ENCODE measurements around the gene CKMT1A. TPM values are rescaled to one million over a fixed set of nuclear protein-coding genes. Genes with fewer than 3 reads are reported as not detected.

Gene CKMT1A
- total RNA-seq (2022; extraction: Qiagen RNA extraction; ENCODE audit: low read depth) = 1.8 to 4.5 TPM (median 2.3 TPM) in 5 replicates

DNA sequence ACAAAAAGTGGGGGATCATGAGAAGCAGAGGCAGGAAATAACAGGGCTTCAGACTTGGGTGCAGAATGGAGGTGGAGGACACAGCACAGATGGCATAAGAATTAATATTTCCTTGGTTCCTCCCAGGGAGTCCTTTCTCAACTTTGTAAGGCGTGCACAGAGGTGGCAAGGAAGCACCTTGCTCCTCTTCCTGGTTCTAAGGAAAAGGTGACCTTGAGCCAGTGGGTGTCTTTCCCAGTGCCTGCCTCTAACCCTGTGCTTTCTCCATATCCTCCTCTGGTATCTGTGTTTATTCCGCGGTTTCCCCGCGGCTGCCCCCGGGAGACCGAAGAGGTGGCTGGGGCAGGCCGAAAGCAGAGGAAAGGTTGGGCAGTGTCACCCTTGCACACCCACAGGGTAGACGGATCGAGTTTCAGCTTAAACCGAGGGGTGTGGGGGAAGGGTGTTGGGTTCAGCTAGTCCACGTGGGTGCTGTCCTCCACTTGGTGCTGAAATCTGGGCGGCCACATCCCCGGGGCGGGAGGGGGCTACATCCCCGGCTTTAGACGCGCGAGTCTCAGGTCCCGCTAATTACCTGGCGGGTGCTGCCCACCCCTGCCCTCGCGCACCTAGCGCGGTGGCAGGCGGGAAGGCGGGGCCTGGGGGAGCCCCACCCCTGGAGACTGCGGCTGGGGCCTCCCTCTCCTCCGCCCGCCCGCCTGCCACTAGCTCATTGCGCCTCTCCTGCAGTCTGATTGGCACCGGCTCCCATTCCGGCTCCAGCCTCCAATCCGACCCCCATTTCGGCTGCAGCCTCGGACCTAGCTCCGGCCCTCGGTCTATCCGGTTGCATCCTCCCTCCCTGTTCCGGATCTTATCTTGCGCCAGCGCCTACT lies at the start of gene CKMT1A:
CKMT1A (plus strand) TSS at position 712 of the 875 bp plus-strand sequence. CDS start 192 bp downstream, outside the sequence.

DNA sequence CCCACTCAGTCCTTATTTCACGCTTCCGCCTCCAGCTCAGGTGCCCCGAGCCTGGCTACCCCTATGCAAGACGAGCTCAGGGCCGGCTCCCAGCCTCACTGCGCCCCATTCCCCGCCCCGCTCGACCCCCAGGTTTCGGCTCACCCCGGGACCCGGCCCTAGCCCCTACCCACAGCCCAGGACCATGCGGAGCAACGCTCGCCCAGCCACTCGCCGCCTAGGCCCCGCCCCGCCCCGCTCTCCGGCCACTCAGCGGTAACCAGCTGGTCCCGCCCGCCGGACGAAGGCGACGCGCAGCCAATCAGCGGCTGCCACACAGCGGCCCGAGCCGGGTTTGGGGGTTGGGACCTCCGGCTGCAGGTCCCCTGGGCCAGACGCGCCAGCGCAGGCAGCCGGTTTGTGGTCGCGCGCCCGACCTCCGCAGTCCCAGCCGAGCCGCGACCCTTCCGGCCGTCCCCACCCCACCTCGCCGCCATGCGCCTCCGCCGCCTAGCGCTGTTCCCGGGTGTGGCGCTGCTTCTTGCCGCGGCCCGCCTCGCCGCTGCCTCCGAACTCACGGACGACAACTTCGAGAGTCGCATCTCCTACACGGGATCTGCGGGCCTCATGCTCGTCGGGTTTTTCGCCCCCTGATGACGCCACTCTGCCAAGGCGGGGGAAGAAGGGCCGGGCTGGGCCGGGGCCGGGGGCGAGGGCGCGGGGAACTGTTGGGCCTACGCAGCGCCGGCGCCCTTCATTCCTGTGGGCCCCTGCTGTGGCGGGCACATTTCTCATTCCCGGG lies 44.8 kb upstream of the CKMT1A start, which contains the start of gene CATSPER2:
CATSPER2 (minus strand) TSS at position 196 of the 781 bp plus-strand sequence. CDS start 783 bp downstream, outside the sequence.

DNA sequence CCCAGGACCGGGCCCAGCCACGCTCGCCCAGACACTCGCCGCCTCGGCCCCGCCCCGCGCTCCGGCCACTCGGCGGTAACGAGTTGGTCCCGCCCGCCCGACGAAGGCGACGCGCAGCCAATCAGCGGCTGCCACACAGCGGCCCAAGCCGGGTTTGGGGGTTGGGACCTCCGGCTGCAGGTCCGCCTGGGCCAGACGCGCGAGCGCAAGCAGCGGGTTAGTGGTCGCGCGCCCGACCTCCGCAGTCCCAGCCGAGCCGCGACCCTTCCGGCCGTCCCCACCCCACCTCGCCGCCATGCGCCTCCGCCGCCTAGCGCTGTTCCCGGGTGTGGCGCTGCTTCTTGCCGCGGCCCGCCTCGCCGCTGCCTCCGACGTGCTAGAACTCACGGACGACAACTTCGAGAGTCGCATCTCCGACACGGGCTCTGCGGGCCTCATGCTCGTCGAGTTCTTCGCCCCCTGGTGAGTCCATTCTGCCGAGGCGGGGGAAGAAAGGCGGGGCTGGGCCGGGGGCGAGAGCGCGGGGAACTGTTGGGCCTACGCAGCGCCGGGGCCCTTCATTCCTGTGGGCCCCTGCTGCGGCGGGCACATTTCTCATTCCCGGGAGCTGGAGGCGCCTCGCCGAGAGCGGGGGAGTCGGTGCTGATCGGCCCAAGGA lies 52.7 kb downstream of the CKMT1A start, which contains the start of gene PDIA3:
PDIA3 (plus strand) TSS at position 194 of the 658 bp plus-strand sequence; CDS start at position 296, 102 bp downstream.

Other genes with a start within 250 kb of the CKMT1A start
- 14.6 to 19.8 TPM (median 17.8 TPM) in 5 replicates for gene TP53BP1, start 200.7 kb upstream of the CKMT1A start, total RNA-seq (2022; extraction: Qiagen RNA extraction; ENCODE audit: low read depth)
- gene MAP1A, start 176.3 kb upstream of the CKMT1A start, total RNA-seq (2022; extraction: Qiagen RNA extraction; ENCODE audit: low read depth) = 0.59 to 0.85 TPM (median 0.71 TPM) in 5 replicates
- gene PPIP5K1, start 103.7 kb upstream of the CKMT1A start, total RNA-seq (2022; extraction: Qiagen RNA extraction; ENCODE audit: low read depth) = 5.0 to 8.2 TPM (median 6.5 TPM) in 5 replicates
- 2.6 to 5.5 TPM (median 4.8 TPM) in 5 replicates for gene CKMT1B, start 99.8 kb upstream of the CKMT1A start, total RNA-seq (2022; extraction: Qiagen RNA extraction; ENCODE audit: low read depth)
- gene STRC, start 75.1 kb upstream of the CKMT1A start, total RNA-seq (2022; extraction: Qiagen RNA extraction; ENCODE audit: low read depth) = 0.03 to 0.20 TPM (median 0.10 TPM) in 4 of 5 replicates, not detected in the other
- gene CATSPER2, start 45.0 kb upstream of the CKMT1A start, total RNA-seq (2022; extraction: Qiagen RNA extraction; ENCODE audit: low read depth) = 0.34 to 1.4 TPM (median 0.66 TPM) in 5 replicates
- gene PDIA3, start 52.6 kb downstream of the CKMT1A start, total RNA-seq (2022; extraction: Qiagen RNA extraction; ENCODE audit: low read depth) = 250 to 364 TPM (median 349 TPM) in 5 replicates
- 1.3 to 2.4 TPM (median 1.7 TPM) in 5 replicates for gene ELL3, start 83.1 kb downstream of the CKMT1A start, total RNA-seq (2022; extraction: Qiagen RNA extraction; ENCODE audit: low read depth)
- 489 to 715 TPM (median 656 TPM) in 5 replicates for gene SERF2, start 98.5 kb downstream of the CKMT1A start, total RNA-seq (2022; extraction: Qiagen RNA extraction; ENCODE audit: low read depth)
- not detected in 5 replicates for gene SERINC4, start 106.4 kb downstream of the CKMT1A start, total RNA-seq (2022; extraction: Qiagen RNA extraction; ENCODE audit: low read depth)
- 3.1 to 9.2 TPM (median 4.2 TPM) in 5 replicates for gene HYPK, start 106.7 kb downstream of the CKMT1A start, total RNA-seq (2022; extraction: Qiagen RNA extraction; ENCODE audit: low read depth)
- 23.8 to 26.5 TPM (median 23.9 TPM) in 5 replicates for gene MFAP1, start 130.8 kb downstream of the CKMT1A start, total RNA-seq (2022; extraction: Qiagen RNA extraction; ENCODE audit: low read depth)
- gene WDR76, start 133.1 kb downstream of the CKMT1A start, total RNA-seq (2022; extraction: Qiagen RNA extraction; ENCODE audit: low read depth) = 11.6 to 13.7 TPM (median 12.7 TPM) in 5 replicates

All from A549 treated with GW870086 at 1 μM for 4 hours (cell line).